DOHH2 (cell line): ENCODE measurements around the gene GRB7.

ENCODE experiments used
- EZH2phosphoT487 ChIP-seq: fragments of 200-600 bp; sonication (generic); IDR thresholded peaks from 2 replicates; pipeline ENCODE4 v1.6.1; 2017; ENCODE audit warnings: borderline replicate concordance, mild to moderate bottlenecking, antibody characterized with exemption, low read length, moderate library complexity, mixed read lengths
- TF ChIP-seq, protein P1 (sequence below): fragments of 200-600 bp; sonication (generic); IDR thresholded peaks from one replicate; pipeline ENCODE4 v1.5.1; 2014; ENCODE audit warnings: antibody characterized with exemption, mild to moderate bottlenecking, low read depth, low read length; ENCODE audit not compliant: poor library complexity, severe bottlenecking

DNA sequence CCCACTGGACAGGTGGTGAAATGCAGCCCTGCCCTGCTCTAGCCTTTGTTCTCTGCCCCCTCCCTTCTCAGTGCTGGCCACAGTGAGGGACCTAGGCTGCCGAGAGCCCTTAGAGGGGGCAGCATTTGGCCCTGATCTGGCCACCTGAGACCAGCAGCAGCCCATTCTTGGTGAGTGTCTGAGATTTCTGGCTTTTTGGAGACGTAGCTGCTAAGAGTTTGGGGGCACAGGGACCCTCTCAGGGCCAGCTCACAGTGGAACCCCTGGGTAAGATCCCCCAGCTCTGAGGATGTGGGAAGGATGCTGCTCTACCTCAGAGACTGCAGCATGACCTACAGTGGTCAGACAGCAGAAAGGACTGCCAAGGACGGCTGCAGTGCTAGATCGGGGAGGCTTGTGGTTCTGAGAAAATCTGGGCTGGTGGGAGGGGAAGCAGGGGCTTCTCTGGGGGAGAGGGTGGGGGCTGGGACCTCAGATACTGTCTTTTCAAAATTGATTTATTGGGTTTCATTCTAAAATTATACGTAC is 13.3 kb downstream of the GRB7 start:
- TF ChIP-seq, protein P1, sequence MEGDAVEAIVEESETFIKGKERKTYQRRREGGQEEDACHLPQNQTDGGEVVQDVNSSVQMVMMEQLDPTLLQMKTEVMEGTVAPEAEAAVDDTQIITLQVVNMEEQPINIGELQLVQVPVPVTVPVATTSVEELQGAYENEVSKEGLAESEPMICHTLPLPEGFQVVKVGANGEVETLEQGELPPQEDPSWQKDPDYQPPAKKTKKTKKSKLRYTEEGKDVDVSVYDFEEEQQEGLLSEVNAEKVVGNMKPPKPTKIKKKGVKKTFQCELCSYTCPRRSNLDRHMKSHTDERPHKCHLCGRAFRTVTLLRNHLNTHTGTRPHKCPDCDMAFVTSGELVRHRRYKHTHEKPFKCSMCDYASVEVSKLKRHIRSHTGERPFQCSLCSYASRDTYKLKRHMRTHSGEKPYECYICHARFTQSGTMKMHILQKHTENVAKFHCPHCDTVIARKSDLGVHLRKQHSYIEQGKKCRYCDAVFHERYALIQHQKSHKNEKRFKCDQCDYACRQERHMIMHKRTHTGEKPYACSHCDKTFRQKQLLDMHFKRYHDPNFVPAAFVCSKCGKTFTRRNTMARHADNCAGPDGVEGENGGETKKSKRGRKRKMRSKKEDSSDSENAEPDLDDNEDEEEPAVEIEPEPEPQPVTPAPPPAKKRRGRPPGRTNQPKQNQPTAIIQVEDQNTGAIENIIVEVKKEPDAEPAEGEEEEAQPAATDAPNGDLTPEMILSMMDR = no peak
- no peak for TF ChIP-seq EZH2phosphoT487
